NOMO-1 treated with DMSO at 0.1 percent for 48 hours (cell line): Measurements from ENCODE around the gene SDCCAG8.

Experiments
- DNase-seq: peaks from one replicate; lab custom pipeline; 2025; ENCODE audit not compliant: unreplicated experiment; lab: John Stamatoyannopoulos, UW

SDCCAG8 gene

DNA sequence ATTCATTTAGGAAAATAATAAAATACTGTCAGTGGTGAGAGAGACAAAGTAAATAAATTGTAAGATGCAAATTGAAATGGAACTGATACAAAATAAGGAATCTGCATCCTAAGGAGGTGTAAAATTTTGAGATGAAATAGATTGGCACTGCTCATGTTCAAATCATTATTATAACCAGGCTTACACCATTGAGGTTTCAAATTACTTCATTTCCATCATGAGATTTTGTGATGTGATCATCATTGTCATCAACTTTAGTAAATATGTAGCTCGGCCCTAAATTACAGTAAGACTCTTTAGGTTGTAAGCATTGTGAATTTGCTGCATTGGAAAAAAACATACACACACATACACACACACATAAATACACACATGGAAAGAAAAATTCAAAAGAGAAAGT, 123.4 kb downstream of the SDCCAG8 start:
- DNase-seq = no peak

DNA sequence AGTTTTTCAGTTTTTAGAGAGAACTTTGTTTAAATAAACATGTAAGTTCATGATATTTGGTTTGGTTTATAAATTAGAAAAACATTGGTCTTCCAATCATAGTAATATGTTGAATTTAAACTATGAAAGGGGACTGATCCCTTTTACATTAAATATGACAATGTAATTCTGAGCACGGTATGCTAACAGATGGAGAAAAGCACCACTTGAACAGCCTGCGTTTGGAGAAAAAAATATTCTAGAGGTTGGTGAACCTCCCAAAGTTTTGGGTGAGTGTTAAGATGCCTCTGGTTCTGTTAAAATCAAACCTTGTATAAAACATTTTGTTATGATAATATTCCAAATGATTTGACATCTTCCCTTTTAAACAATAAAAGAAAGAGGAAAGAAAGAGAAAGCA, 123.9 kb downstream of the SDCCAG8 start:
- no peak for DNase-seq

DNA sequence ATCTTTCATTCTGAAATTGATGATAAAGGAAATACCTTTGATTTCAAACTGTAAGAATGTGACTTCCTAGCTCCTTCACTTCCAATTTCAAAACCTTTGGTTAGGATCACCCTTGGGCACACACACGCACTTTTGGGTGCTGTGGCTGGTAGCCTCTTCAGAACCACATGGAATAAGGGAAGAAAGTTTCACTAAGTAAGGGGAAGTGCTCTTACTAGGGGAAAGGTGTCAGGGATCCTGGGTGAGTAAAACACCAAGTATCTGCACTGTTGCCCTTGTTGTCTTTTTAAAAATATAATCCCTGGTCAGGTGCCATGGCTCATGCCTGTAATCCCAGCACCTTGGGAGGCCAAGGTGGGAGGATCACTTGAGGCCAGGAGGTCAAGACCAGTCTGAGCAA, 132.4 kb downstream of the SDCCAG8 start:
- DNase-seq = no peak

- DNase-seq = no peak
These were observed 134.4 kb downstream of the SDCCAG8 start for GRCh38 chr1:243390162-243390791.

DNA sequence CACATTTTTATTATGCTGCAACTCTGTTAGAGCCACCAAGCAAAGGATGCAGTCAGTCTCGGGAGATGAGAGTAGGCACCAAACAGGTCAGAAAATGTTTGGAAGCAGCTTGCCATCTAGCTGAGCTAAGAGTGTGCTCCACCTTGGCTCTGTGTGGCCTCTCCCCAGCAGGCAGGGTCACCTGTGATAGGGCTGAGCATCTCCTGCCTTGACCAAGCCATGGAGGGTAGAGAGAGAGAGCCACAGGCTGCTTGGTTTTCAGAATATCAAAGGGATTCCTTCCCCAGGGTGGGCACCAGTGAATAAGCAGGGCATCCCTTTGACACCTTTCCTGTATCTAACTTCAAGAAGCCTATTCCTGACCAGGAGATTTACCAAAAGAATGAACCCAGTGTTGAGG, 135.5 kb downstream of the SDCCAG8 start:
- no peak for DNase-seq

DNA sequence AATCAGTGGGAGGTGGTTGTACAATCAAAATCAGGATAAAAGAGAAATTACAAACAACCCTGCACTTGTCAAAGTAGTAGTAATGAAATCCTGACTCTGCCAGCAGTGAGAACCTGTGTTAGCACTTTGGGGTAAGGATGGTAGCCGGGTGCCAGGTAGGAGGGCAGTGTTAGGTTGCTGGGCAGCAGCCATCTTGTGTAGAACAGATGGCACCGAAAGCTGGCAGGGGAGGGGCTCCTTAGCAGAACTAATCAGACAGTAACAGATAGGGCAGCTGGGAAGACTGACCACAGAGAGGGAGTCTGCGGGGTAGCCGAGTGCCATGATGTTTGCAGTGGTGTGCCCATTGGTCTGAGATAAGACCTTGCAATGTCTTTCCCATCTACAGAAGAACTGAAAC, 137.3 kb downstream of the SDCCAG8 start:
- no peak for DNase-seq

- no peak for DNase-seq
These were observed 138.2 kb downstream of the SDCCAG8 start for GRCh38 chr1:243394066-243394465.

DNA sequence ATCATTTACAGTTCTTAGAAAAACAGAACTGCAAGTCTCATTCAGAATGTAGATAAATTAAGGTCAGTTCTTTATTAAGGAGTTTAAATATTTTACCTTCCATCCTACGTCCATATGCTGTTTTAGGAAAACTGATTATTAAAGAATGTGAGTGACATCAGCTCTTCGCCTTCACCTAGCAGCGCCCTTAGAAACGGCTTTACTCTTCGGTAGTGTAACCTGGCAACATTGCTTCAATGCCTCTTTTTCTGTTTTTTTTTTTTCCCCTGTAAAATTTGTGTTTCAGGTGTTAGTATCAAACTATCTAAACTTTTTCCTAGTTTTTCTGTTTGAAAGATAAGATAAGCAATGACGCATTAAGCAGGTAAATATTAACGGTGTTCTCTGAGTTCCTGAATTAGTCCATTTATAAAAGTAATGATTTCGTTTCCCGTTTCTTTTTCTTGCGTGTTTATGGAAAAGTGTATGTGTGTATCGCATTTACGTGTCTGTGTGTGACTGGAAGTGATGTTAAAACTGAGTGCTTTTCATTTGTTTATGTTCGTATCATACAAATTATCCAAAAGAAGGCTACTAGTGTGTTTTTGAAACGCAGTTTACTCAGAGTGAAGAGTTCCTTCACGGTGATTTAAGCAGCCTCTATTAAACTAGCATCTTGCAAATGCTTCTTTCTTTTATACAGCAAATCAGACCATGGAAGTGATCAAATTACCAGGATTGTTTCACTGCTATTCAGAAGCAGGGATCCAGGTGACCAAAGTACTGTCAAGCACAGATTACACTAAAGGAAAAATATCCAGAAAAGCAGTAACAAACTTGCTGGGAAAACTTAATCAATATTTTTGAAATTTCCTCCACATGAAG, 139.0 kb downstream of the SDCCAG8 start:
- no peak for DNase-seq

DNA sequence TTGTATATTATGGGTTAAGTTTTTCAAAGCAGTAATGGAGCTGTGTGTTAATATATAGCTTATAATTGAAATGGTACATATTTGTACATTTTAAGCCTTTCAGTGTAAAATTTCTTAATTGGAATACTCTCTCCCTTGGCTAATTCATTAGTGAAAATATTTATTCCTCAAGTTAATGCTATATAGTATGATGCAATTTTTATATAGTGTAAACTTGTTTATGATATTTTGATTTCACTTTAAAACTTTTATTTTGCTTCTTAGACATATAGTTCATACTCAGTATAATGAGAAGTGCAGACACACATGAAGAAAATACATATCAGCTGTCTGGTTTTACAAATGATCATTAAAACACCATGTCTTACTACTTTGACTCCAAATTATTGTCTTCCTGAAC, 140.6 kb downstream of the SDCCAG8 start:
- no peak for DNase-seq

GRCh38 chr1:243396876-243397275, 141.0 kb downstream of the SDCCAG8 start:
- no peak for DNase-seq

- DNase-seq = no peak
These were observed 141.9 kb downstream of the SDCCAG8 start for GRCh38 chr1:243397613-243398321.

GRCh38 chr1:243399561-243400155, 143.8 kb downstream of the SDCCAG8 start:
- DNase-seq = no peak

DNA sequence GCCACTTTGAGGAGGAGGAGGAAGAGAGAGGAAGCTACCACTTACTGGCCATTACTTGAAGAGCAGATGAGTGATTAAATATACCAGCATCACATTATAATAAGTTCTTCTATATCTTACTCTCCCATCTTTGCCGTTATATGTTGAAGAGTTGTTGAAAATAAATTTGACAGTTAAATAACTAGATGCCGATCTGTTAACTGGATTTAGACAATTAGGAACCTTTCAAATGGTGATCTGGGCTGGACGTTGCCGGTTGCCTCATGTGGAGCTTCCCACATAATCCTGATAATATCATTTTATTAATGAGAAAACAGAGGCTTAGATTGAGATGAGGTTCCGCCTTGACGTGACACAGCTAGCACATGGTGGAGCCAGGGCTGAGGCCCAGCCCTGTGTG, 147.0 kb downstream of the SDCCAG8 start:
- DNase-seq = no peak

DNA sequence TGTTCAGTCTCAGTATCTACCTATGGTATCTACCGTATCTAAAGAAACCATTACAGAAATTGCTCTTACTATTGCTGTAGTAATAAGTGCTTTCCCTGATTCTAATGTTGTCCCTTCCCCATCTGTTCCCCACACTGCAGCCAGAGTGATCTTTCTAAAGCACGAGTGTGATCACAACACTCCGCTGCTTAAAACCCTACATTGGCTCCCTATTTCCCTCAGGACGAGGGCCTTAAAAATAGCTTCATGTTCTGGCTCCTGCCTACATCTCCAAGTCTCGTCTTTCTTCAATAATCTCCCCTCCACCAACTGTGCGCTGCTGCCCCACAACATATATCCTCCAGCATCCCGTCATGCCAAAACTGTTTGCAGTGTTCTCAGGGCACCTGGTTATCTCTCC, 150.6 kb downstream of the SDCCAG8 start:
- DNase-seq = no peak

DNA sequence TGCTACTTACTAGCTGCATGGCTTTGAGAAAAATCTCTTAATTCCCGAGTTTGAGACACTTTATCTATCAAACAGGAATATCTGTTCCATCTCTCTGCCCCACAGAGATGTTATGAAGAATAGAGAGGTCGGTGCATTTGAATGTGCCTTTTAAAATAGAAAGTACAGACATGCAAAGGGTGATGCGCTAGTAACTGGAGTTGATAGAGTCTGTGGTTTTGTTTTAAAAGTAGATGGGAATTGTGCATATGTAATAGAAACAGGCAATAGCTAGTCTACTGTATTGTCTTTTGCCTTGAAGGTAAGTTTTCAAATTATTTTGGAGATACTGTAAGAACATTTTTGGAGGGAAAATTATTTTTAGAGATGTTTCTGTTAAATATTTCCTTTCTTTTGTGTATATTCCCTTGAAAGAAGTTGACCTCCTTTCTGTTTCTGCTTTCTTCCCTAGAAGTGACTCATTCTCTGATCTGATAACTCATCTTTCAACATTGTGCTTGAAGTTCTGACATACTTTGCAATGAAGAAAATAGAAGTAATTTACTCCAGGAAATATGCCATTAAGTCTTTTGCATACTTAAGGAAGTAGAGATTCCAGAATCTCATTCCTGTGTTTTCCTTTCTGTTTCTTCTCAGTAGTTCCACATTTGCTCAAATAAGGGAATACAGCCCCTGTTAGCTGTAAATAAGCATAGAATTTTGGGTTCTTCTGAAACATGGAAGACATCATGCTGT, 151.6 kb downstream of the SDCCAG8 start:
- DNase-seq = peak; percentile 8

- DNase-seq = no peak
These were observed 152.6 kb downstream of the SDCCAG8 start for GRCh38 chr1:243408479-243408878.

DNA sequence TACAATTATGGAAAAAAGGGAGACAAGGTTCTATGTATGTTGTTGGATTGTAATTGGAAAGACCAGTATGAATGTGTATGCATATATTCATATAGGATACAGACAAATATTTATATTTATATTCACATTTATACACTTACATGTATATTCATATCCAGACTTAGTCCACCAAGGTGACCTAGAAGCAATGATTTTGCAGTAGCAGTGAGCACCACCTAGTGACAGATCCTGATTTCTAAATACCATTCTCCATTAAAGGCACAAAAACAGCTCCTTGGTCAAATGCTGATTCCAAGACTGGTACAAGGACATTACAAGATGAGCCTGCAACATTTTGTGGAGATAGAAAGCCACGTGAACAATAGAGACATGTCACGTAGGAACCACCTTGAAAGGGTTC, 153.4 kb downstream of the SDCCAG8 start:
- no peak for DNase-seq

DNA sequence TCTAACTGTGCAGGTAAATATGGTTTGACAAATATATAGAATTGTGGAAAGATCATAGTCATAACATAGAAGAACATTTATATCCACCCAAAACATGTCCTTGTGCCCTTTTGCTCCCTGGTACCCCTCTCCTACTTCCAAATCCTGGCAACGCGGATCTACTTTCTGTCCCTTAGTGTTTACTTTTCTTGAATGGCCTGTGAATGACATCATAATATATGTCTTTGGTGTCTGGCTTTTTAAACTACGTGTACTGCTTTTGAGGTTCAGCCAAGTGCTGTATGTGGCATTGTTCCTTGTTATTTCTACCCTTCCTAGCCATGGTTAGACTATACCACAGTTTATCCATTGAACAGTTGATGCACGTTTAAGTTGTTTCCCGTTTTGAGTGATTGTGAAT, 155.6 kb downstream of the SDCCAG8 start:
- no peak for DNase-seq

GRCh38 chr1:243413431-243414151, 157.8 kb downstream of the SDCCAG8 start:
- DNase-seq = no peak

- DNase-seq = no peak
These were observed 158.3 kb downstream of the SDCCAG8 start for GRCh38 chr1:243414152-243414494.
